ENCODE results near the gene SERTM1. TPM values are rescaled to one million over a fixed set of nuclear protein-coding genes. Genes with fewer than 3 reads are reported as not detected.

SERTM1 gene
- total RNA-seq, result not detected

GRCh38 chr13:36673838-36674326, at the start of gene SERTM1:
Gene SERTM1 (plus strand): TSS chr13:36674020. CDS start chr13:36695079, 21,059 bp downstream.
- H3K4me1 ChIP-seq (ENCODE audit: insufficient read depth, low read length), result no peaks in the 10 kb centered on the region
- H3K9me3 ChIP-seq (ENCODE audit: low read depth, low read length), result no peaks in the 10 kb centered on the region
- H3K4me3 ChIP-seq (ENCODE audit: low read length), result no peak within 1 kb of the TSS
- H3K27me3 ChIP-seq (ENCODE audit: insufficient read depth, low read length), result peaks cover 47% of the 10 kb centered on the region

GRCh38 chr13:36628377-36629056, 45.3 kb upstream of the SERTM1 start:
- H3K27me3 ChIP-seq (ENCODE audit: insufficient read depth, low read length), result no peaks in the 10 kb centered on the region
- no peak overlapping the region for H3K4me3 ChIP-seq (ENCODE audit: low read length)
- no peaks in the 10 kb centered on the region for H3K9me3 ChIP-seq (ENCODE audit: low read depth, low read length)
- H3K4me1 ChIP-seq (ENCODE audit: insufficient read depth, low read length), result no peaks in the 10 kb centered on the region

GRCh38 chr13:36629057-36629385, 44.8 kb upstream of the SERTM1 start:
- Histone ChIP-seq H3K27me3 (ENCODE audit: insufficient read depth, low read length) (no peaks in the 10 kb centered on the region), H3K4me1 (ENCODE audit: insufficient read depth, low read length) (no peaks in the 10 kb centered on the region), H3K4me3 (ENCODE audit: low read length) (no peak overlapping the region), H3K9me3 (ENCODE audit: low read depth, low read length) (no peaks in the 10 kb centered on the region)

- no peaks in the 10 kb centered on the region for H3K27me3 ChIP-seq (ENCODE audit: insufficient read depth, low read length)
- H3K4me1 ChIP-seq (ENCODE audit: insufficient read depth, low read length), result no peaks in the 10 kb centered on the region
- H3K4me3 ChIP-seq (ENCODE audit: low read length), result no peak overlapping the region
- H3K9me3 ChIP-seq (ENCODE audit: low read depth, low read length), result no peaks in the 10 kb centered on the region
These were observed 43.5 kb upstream of the SERTM1 start for GRCh38 chr13:36630181-36630803.

DNA sequence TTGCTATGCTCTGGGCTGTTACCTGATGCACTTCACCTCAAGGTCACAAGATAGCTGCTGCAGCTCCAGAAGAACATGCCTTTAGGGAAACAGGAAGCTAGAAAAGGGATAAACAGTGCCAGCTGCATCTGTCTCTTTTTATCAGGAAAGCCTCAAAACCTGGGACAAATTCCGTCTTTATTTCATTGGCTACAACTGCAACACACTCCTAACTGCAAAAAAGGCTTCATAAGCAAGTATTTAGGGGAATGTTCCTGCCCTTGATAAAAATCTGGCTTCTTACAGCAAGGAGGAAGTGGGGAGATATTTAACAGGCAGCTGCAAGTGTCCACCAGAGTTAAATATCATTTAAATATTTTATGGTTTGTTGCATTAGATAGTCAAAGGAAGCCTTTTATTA, 34.2 kb upstream of the SERTM1 start:
- no peak overlapping the region for H3K4me3 ChIP-seq (ENCODE audit: low read length)
- no peaks in the 10 kb centered on the region for H3K27me3 ChIP-seq (ENCODE audit: insufficient read depth, low read length)
- H3K9me3 ChIP-seq (ENCODE audit: low read depth, low read length), result no peaks in the 10 kb centered on the region
- H3K4me1 ChIP-seq (ENCODE audit: insufficient read depth, low read length), result no peaks in the 10 kb centered on the region

- H3K4me3 ChIP-seq (ENCODE audit: low read length), result no peak overlapping the region
- no peaks in the 10 kb centered on the region for H3K4me1 ChIP-seq (ENCODE audit: insufficient read depth, low read length)
- no peaks in the 10 kb centered on the region for H3K27me3 ChIP-seq (ENCODE audit: insufficient read depth, low read length)
- no peaks in the 10 kb centered on the region for H3K9me3 ChIP-seq (ENCODE audit: low read depth, low read length)
These were observed 23.2 kb upstream of the SERTM1 start for GRCh38 chr13:36650611-36651010.

- no peaks in the 10 kb centered on the region for H3K9me3 ChIP-seq (ENCODE audit: low read depth, low read length)
- H3K4me3 ChIP-seq (ENCODE audit: low read length), result no peak overlapping the region
- no peaks in the 10 kb centered on the region for H3K4me1 ChIP-seq (ENCODE audit: insufficient read depth, low read length)
These were observed 8.2 kb upstream of the SERTM1 start for GRCh38 chr13:36665630-36666029.

GRCh38 chr13:36666477-36667229, 7.2 kb upstream of the SERTM1 start:
- Histone ChIP-seq H3K27me3 (ENCODE audit: insufficient read depth, low read length) (no peaks in the 10 kb centered on the region), H3K4me1 (ENCODE audit: insufficient read depth, low read length) (no peaks in the 10 kb centered on the region)

More at GRCh38 chr13:36665630-36666029, 8.2 kb upstream of the SERTM1 start:
- no peaks in the 10 kb centered on the region for H3K27me3 ChIP-seq (ENCODE audit: insufficient read depth, low read length)

DNA sequence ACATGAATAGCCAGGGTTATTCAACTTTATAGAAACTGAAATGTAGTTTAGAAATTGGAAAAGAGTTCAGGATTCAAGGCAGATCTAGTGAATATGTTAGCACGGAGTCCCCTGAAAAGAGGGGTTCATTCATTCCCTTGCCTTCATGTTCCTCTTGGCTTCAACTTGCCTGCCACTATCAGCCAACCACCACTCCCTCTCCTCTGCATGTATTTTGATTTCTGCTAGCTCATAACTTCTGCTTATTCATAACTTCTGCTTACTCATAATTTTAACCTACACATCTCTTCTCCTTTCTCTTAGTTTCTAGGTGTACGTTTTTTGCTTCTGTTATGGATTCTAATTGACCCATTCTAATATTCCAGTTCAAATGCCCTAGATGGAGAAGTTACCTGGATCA, 5.5 kb upstream of the SERTM1 start:
- Histone ChIP-seq H3K27me3 (ENCODE audit: insufficient read depth, low read length) (peaks cover 10% of the 10 kb centered on the region), H3K4me3 (ENCODE audit: low read length) (no peak overlapping the region), H3K9me3 (ENCODE audit: low read depth, low read length) (no peaks in the 10 kb centered on the region), H3K4me1 (ENCODE audit: insufficient read depth, low read length) (no peaks in the 10 kb centered on the region)

More at GRCh38 chr13:36666477-36667229, 7.2 kb upstream of the SERTM1 start:
- no peaks in the 10 kb centered on the region for H3K9me3 ChIP-seq (ENCODE audit: low read depth, low read length)
- H3K4me3 ChIP-seq (ENCODE audit: low read length), result no peak overlapping the region

DNA sequence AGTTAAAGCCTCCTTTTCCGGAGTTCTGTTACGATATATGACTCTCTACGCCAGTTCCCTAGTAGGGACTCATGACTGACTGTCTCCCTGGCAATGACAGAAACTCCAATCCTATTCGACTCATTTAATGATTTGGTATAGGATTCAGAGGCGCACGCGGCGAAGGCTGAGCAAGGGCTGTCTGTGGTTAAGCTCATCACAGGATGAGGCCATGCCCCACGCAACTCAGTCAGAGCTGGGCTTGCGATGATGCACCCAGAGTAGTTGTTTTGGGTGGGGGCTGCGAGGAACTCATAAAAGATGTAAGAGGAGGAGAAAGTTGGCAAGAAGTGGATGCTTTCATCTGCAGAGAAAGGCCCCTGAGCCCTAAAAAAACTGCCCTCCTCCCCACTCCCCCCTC, 468 bp upstream of the SERTM1 start:
- H3K4me1 ChIP-seq (ENCODE audit: insufficient read depth, low read length), result no peaks in the 10 kb centered on the region
- peaks cover 47% of the 10 kb centered on the region for H3K27me3 ChIP-seq (ENCODE audit: insufficient read depth, low read length)
- H3K9me3 ChIP-seq (ENCODE audit: low read depth, low read length), result no peaks in the 10 kb centered on the region
- H3K4me3 ChIP-seq (ENCODE audit: low read length), result no peak overlapping the region

- peaks cover 47% of the 10 kb centered on the region for H3K27me3 ChIP-seq (ENCODE audit: insufficient read depth, low read length)
- H3K4me3 ChIP-seq (ENCODE audit: low read length), result no peak overlapping the region
- no peaks in the 10 kb centered on the region for H3K9me3 ChIP-seq (ENCODE audit: low read depth, low read length)
- no peaks in the 10 kb centered on the region for H3K4me1 ChIP-seq (ENCODE audit: insufficient read depth, low read length)
These were observed 755 bp downstream of the SERTM1 start for GRCh38 chr13:36674337-36675212.

DNA sequence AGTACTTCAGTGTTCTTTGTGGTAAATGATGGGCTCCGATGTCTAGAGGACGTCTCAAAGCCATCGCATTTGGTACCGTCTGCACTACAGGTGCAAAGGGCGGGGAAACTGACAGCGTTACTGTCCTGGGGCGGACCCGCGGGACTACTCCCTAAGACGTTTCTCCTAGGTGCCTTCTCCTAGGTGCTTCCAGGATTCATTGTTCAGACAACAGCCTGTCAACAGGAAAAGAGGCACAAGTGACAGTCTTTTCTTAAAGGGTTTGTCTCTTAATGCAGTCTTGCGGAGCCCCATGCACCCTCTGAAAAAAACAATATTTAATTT, 1.4 kb downstream of the SERTM1 start:
- H3K9me3 ChIP-seq (ENCODE audit: low read depth, low read length), result no peaks in the 10 kb centered on the region
- H3K4me3 ChIP-seq (ENCODE audit: low read length), result no peak overlapping the region
- H3K4me1 ChIP-seq (ENCODE audit: insufficient read depth, low read length), result no peaks in the 10 kb centered on the region
- peaks cover 47% of the 10 kb centered on the region for H3K27me3 ChIP-seq (ENCODE audit: insufficient read depth, low read length)

DNA sequence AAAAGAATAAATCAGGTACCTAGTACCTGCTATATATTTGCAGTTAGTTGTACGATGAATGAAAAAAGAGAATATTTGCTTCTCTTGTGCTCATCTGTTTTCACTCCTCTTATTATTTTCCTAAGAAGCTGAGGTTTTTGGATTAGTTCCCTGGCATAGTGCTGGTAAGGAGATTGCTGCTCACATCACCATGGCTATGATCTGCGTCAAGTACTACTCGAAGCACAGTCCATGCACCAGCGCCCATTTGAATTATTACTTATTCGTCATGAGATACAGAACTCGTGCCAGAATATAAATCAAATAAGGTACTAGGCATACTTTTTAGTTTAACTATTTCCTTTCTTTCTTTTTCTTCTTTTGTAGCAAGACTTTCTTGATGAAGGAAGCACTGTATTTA, 7.1 kb downstream of the SERTM1 start:
- H3K27me3 ChIP-seq (ENCODE audit: insufficient read depth, low read length), result peaks cover 13% of the 10 kb centered on the region
- no peaks in the 10 kb centered on the region for H3K4me1 ChIP-seq (ENCODE audit: insufficient read depth, low read length)
- no peaks in the 10 kb centered on the region for H3K9me3 ChIP-seq (ENCODE audit: low read depth, low read length)
- H3K4me3 ChIP-seq (ENCODE audit: low read length), result no peak overlapping the region

DNA sequence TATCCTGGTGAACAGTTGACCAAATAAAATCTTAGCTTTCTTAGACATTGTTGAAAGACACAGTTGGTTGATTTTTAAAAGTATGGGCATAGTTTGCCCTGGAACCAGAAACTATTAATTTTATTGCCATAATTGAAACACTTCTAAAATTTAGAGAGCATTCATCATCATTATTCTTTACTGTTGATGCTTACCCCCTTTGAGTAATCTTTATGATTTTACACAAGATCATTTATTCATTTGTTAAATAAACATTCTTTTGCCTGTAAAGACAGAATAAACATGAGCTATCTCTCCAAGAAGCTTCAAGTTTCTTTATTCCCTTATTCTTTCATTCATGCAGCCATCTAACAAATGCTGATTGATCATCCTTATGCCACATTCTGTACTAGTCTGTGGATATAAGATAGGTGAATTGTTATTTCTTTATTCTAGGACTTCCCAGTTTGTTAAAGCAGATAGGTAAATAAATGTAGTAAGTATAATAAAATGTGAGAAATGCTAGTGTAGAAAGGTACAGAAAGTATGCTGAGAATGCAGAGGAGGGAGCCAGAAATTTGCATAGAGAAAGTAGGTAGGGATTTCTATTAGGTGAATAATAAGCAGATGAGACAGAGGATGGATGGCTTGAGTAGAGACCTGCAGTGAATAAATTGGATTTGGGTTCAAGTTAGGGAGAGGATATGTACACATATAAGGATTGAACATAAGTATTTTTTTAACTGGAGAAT, 8.2 kb downstream of the SERTM1 start:
- Histone ChIP-seq H3K4me1 (ENCODE audit: insufficient read depth, low read length) (no peaks in the 10 kb centered on the region), H3K9me3 (ENCODE audit: low read depth, low read length) (no peaks in the 10 kb centered on the region), H3K27me3 (ENCODE audit: insufficient read depth, low read length) (peaks cover 2% of the 10 kb centered on the region)

More for the DNA sequence above, 8.2 kb downstream of the SERTM1 start:
- no peak overlapping the region for H3K4me3 ChIP-seq (ENCODE audit: low read length)
